C1 segment of cervical spinal cord (tissue), 14 donors: ENCODE data around the gene NAIF1.
"Not testable (repeated sequence)": the region's sequence is repeated elsewhere in the genome, so short reads cannot be mapped to it uniquely, and the experiment has no call there.

Source experiments
- DNase-seq, 14 donors: peaks; one replicate each; lab custom pipeline; 2025; lab: John Stamatoyannopoulos, UW

The NAIF1 gene, protein sequence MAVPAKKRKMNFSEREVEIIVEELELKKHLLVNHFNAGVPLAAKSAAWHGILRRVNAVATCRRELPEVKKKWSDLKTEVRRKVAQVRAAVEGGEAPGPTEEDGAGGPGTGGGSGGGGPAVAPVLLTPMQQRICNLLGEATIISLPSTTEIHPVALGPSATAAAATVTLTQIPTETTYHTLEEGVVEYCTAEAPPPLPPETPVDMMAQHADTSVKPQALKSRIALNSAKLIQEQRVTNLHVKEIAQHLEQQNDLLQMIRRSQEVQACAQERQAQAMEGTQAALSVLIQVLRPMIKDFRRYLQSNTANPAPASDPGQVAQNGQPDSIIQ

DNA sequence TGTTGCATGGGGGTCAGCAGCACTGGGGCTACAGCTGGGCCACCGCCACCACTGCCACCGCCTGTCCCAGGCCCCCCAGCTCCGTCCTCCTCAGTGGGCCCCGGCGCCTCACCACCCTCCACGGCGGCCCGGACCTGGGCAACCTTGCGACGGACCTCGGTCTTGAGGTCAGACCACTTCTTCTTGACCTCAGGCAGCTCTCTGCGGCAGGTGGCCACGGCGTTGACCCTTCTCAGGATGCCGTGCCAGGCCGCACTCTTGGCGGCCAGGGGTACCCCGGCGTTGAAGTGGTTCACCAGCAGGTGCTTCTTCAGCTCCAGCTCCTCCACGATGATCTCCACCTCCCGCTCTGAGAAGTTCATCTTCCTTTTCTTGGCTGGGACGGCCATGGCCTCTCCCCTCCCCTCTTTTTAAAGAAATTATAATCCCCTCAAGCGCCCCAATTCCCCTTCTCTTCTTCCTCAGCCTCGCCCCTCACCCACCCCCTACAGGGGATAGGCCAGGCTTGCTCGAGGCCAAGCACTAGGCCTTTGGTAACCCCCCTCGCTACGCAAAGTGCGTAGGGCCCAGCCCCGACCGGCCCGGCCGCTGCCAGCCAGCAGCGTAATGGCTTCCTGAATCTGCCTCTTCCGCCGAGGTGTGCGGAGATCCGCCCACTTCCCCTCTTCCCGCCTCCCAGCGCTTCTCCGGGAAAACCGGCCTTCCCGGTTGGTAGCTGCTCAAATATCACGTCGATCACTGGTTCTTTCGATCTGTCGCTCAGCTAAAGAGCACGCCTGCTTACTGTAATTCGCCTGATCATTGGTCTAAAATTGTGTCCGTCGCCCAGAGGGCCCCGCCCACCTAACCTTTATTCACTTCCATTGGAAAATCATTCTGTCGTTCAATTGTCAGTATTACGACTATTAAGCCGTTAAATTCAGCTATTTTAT, at the start of gene NAIF1:
NAIF1 (minus strand) TSS at position 608 of the 932 bp plus-strand sequence; CDS start at position 389, 219 bp downstream.
- DNase-seq: peak; percentile 70 to 99 (median 96)

DNA sequence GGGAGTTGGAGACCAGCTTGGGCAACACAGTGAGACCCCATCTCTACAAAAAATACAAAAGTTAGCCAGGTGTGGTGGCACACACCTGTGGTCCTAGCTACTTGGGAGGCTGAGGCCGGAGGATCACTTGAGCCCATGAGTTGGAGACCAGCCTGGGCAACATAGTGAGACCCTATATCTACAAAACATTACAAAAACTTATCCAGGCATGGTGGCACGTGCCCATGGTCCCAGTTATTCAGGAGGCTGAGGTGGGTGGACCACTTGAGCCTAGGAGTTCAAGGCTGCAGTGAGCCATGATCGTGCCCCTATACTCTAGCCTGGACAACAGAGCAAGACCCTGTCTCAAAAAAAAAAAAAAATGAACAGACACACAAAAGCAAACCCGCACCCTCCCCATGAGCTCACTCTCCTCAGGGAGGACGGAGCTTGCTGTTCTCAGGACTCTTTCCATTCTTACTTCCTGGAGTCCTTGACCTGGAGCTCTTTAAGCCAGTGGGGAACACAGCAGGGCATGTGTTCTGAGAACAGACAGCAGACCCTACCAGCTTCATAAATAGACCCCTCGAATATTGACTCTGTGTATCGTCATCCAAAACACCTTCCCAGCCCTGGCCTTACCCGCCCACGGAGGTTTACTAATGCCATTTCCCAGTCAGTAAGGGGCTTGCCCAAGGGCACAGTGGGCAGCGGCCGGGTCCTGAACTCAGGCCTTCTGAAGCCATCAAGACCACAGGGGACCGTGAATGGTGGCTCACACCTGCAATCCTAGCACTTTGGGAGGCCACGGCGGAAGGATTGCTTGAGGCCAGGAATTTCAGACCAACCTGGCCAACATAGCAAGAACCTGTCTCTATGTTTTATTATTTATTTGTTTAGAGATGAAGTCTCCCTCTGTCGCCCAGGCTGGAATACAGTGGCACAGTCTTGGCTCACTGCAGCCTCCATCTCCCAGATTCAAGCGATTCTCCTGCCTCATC, 49.3 kb upstream of the NAIF1 start:
- DNase-seq: no peak

DNA sequence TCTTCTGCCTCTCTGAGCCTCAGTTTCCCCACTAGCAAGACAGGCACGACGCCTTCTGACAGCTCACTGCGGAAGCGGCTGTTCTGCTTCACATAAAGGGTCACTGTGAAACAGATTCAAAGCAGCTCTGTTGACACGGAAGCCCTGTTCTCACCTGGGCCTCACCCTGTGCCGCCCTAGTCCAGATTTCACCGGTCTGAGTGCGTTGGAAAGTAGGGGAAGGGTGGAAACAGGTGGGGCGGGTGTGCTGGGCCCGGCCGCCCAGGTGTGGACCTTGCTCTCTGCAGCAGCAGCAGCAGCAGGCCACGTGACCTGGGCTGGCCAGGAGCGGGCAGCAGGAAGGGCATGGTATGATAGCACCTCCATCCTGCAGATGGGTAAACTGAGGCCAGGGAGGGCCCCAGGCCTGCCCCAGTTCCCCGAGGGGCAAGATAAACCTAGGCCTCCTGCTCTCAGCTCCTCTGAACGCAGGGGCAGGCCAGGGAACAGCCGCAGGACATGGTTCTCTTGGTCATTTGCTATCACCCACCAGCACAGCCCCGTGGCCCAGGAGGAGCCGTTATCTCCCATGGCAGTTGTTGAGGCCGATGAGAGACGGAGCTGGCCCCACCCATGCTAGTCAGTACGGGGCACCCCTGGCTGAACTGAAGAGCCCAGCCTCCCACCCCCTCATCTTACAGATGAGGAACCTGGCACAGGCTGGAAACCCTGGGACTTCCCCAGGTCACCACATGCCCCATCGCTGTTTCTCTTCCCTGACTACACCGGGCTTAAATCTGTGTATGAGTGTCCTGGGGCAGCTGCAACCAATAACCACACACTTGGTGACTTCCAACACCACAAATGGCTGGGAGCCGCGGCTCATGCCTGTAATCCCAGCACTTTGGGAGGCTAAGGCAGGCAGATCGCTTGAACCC, 48.3 kb upstream of the NAIF1 start:
- no peak for DNase-seq

DNA sequence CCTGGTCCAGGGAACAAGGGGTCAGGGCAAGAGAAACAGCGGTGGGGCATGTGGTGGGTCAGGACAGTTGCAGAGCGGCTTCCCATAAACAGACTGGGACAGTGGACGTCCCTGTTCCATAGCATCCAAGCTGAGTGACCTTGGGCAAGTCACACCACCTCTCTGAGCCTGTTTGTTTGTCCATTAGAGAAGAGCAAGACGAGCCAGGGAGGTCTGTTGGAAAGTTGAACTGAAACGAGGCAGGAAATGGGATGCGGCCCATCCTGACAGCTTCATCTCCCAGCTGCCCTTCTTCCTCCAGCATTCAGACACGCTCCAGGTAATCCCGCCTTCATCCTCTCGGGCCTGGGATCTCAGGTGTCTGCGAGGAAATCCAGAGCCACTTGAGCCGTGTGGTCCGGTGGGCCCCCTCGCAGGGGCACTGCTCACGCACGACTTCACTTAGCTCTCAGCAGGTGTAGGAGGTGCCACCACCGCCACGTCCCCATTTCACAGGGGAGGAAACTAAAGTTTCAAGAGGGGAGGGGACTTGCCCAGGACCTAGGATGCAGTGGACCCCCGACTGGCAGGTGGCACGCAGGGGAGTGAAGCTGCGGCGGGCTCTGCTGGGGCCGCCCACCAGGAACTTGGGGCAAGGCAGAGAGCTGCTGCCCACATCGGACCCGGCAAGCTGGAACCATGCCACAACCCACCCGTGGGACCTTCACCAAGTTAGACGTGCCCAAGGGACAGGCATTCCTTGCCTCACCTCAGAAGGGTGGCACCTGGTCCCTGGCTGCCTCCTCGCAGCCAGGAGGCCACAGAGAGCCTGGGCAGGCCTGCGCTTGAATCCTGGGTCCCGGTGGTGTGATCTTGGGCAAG, 47.4 kb upstream of the NAIF1 start:
- DNase-seq: no peak

DNA sequence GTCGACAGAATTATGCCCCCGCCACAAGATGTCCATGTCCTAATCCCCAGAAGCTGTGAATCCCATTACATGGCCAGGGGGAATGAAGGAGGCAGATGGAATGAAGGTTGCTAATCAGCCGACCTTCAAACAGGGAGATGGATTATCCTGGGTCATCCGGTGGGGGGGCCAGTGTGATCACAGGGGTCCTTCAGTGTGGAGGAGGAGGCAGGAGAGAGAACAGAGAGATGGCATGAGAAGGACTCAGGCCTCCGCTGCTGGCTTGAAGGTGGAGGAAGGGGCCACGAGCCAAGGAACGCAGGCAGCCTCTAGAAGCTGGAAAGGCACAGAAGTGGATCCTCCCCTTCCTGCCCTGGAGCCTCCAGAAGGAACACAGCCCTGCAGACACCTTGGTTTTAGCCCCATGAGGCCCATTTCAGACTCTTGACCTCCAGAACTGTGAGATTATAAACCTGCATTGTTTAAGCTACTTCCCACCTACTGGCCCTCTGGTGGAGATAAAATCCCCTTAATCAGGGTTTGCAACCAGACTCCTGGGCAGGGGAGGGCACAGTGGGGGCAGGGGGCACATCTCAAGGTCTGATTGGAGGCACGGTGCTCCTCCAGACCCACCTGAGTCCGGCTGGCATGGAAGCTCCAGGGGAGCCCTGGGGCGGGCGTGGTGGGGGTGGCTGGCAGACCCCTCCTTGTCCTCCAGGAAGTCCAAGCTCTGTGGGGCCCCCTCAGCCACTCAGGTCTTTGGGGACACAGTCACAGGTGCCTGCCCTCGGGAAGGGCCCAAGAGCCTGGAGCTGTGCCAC, 46.6 kb upstream of the NAIF1 start:
- no peak for DNase-seq

DNA sequence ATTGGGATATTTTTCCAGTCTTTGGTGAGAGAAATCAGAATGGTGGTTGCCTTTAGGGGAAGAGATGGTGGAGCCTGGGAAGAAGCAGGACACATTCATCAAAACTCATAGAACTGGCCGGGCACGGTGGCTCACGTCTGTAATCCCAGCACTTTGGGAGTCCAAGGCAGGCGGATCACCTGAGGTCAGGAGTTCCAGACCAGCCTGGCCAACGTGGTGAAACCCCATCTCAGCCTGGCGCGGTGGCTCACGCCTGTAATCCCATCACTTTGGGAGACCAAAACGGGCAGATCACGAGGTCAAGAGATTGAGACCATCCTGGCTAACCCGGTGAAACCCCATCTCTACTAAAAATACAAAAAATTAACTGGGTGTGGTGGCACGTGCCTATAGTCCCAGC, 44.6 kb upstream of the NAIF1 start:
- not testable (repeated sequence) for DNase-seq

DNA sequence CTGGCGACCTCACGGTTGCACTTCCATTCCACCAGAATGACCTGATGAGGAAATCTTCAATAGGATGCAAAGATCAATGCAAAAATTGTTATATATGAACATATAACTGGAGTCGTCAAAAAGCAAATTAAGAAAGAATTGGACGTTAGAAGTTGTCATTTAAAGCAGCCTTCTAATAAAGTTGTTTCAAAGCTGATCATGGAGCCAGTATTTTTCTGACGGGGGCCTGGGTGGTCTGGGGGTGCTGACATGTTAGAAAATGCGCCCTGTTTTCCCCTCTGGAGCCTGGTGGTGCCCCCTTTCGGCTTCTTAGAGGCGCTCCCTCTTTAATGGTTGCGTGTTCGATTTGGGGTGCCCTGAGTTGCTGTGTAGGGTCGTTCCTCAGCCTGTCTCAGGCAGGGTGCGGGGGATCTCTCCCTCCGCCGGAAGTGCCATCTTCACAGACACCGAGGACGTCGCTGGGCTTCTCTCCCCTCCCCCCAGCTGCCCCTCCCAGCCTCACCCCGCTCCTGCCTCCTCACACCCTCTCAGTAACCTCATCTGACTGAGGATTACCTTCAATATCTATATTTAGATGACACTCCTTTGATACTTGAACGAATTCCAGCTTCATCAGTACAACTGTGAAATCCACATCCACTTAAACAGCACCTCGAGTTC, 42.1 kb upstream of the NAIF1 start:
- no peak for DNase-seq

DNA sequence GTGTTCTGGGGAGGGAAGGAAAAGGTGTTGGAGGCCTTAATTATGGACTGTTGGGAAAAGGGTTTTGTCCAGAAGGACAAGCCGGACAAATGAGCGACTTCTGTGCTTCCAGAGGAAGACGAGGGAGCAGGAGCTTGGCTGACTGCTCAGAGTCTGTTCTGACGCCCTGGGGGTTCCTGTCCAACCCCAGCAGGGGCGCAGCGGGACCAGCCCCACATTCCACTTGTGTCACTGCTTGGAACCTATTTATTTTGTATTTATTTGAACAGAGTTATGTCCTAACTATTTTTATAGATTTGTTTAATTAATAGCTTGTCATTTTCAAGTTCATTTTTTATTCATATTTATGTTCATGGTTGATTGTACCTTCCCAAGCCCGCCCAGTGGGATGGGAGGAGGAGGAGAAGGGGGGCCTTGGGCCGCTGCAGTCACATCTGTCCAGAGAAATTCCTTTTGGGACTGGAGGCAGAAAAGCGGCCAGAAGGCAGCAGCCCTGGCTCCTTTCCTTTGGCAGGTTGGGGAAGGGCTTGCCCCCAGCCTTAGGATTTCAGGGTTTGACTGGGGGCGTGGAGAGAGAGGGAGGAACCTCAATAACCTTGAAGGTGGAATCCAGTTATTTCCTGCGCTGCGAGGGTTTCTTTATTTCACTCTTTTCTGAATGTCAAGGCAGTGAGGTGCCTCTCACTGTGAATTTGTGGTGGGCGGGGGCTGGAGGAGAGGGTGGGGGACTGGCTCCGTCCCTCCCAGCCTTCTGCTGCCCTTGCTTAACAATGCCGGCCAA, 41.3 kb upstream of the NAIF1 start:
- no peak for DNase-seq

DNA sequence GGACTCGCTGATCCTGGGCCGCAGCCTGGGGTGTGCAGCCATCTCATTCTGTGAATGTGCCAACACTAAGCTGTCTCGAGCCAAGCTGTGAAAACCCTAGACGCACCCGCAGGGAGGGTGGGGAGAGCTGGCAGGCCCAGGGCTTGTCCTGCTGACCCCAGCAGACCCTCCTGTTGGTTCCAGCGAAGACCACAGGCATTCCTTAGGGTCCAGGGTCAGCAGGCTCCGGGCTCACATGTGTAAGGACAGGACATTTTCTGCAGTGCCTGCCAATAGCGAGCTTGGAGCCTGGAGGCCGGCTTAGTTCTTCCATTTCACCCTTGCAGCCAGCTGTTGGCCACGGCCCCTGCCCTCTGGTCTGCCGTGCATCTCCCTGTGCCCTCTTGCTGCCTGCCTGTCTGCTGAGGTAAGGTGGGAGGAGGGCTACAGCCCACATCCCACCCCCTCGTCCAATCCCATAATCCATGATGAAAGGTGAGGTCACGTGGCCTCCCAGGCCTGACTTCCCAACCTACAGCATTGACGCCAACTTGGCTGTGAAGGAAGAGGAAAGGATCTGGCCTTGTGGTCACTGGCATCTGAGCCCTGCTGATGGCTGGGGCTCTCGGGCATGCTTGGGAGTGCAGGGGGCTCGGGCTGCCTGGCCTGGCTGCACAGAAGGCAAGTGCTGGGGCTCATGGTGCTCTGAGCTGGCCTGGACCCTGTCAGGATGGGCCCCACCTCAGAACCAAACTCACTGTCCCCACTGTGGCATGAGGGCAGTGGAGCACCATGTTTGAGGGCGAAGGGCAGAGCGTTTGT, 40.5 kb upstream of the NAIF1 start:
- no peak for DNase-seq

DNA sequence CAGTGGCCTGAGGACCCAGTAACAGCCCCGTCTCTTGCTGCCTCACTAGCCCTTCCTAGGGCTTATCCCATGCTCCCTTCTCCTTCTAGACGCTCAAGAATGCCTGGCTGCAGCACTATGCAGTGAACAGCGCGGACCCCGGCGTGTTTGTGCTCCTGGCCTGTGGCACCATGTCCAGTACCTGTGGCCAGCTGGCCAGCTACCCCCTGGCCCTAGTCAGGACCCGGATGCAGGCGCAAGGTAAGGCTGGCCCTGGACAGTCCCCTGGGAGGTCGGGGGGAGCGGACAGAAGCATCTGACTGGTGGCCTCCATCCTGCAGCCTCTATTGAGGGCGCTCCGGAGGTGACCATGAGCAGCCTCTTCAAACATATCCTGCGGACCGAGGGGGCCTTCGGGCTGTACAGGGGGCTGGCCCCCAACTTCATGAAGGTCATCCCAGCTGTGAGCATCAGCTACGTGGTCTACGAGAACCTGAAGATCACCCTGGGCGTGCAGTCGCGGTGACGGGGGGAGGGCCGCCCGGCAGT, 39.9 kb upstream of the NAIF1 start:
- no peak for DNase-seq

DNA sequence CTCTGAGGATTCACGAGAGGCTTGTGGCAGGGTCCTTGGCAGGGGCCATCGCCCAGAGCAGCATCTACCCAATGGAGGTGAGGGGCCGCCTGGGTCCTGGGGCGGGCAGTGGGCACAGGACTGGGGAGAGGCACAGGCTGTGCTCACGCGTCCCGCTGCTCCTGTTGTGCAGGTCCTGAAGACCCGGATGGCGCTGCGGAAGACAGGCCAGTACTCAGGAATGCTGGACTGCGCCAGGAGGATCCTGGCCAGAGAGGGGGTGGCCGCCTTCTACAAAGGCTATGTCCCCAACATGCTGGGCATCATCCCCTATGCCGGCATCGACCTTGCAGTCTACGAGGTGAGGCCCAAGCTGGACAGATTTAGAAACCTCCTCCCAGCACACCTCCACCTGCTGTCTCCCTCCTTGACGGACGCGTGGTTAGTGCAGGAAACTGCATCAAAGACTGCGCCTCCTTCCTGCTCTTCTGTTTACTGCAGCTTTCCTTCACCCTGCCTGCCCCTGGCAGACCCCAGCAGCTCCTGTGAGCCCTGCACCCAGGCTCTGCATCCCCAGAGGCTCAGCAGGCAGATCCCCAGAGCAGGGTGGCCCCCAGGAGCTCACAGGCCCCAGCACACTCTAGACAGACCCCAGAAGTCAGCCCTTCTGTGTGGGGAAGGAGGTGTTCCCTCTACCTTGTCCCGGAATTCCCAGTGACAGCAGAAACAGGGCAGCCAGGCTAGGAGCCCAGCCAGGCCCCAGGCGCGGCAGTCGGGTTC, 39.2 kb upstream of the NAIF1 start:
- no peak for DNase-seq

DNA sequence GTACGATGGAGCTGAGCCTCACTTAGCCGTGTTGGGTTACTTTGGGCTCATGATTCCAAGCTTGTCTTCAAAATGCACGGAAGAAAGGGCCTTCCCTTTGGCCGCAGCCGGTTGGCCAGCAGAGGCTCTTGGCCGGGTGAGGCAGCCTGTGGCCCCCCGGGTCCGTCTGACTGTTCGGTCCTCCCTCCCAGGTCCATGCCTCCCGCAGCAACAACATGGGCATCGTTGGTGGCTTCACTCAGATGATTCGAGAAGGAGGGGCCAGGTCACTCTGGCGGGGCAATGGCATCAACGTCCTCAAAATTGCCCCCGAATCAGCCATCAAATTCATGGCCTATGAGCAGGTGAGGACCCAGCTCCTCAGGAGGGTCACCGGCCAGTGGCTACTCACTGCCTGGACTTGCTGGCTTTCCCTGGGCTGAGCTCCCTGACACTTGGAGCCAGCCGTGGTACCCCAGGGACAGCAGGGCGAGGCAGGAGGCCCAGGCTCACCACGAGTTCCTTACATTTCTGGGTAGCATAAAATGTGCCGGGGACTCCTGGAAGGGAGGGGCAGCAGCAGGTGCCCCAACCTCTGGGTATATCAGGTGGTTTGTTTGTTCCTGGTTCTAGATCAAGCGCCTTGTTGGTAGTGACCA, 38.5 kb upstream of the NAIF1 start:
- DNase-seq: no peak

DNA sequence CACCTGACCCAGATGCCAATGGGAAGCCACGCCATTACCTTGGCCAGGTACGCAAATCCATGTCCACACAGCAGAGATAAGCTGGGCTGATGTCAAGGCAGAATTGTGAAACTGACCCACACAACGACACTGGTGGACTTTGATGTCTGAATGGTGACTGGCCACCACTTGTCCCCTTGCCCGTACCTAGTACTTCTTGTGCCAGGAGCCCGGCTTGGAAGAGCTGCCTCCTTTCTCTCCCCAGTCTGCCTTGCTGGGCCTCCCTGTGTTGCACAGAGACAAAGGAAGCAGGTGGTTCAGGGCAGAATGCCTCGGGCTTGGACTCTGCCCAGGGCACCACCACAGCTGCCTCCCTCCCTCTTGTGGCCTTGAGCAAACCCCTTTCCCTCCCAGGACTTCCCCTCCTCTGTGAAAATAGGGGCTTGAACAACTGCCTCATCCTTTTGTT, 37.1 kb upstream of the NAIF1 start:
- DNase-seq: peak in 1 of 14 donors; percentile 54

DNA sequence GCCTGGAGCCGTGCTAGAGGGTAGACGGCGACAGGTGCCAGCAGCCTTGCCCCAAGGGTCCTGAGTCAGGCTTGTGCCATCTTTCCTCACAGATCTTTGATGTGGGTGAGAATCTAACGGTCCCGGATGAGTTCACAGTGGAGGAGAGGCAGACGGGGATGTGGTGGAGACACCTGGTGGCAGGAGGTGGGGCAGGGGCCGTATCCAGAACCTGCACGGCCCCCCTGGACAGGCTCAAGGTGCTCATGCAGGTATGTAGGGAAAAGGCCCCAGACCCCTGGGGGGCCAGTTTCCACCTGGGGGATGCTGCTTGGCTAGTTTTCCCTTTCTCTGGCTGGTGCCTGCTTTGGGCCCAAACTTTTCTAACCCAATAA, 36.5 kb upstream of the NAIF1 start:
- no peak for DNase-seq
